ENCODE results near the gene XRCC1.

The XRCC1 gene

GRCh38 chr19:43511324-43511723 lies 64.0 kb downstream of the XRCC1 start:
- DNase-seq: no peak

DNA sequence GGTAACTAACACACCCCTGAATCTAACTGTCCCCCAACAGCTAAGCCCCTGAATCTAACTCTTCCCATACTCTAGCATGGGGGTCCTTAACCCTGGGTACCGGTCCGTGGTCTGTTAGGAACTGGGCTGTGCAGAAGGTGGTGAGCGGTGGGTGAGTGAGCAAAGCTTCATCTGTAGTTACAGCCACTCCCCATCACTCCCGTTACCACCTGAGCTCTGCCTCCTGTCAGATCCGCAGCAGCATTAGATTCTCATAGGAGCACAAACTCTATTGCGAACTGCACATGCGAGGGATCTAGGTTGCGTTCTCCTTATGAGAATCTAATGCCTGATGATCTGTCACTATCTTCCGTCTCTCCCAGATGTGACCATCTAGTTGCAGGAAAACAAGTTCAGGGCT lies 64.6 kb downstream of the XRCC1 start:
- no peak for DNase-seq

- no peak for DNase-seq
These were observed 67.4 kb downstream of the XRCC1 start for GRCh38 chr19:43507880-43508279.

GRCh38 chr19:43506629-43507028 lies 68.7 kb downstream of the XRCC1 start:
- no peak for DNase-seq

- no peak for DNase-seq
These were observed 69.4 kb downstream of the XRCC1 start for GRCh38 chr19:43505941-43506340.

GRCh38 chr19:43505186-43505456 lies 70.2 kb downstream of the XRCC1 start:
- DNase-seq: no peak

DNA sequence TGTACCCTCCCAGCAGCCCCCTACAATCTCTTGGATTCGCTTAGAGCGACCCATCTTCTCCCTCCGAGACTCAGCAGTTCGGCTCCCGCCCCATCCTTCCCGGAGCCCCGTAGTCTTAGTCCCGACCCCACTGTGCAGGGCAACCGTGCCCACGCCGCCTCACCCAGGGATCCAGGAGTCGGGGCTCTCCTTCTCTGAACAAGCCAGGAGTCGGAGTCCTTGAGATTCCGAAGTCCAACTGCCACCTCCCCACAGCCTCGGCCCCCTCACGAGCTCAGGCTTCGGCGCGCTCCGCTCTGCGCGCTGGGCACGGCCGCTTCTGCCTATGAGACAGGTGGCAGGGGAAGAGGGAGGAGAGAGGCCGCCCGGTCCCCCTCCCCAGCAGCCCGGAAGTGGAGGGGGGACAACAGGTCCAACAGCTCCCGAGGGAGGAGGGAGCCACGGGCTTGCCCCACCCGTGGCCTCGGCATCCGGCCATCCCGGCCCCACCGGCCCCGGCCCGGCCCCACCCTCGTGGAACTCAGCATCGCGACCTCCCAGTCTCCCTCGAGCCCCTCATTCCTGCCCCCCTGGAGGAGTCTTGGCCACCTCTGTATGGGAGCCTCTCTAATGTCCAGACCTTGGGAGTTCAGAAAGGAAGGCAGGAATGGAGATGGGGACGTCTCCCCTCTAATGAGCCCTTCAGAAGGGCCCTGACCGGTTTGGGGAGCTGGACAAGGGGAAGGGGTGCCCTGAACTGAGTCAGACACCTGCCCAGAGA lies 70.7 kb downstream of the XRCC1 start, which contains the start of gene PHLDB3:
Gene PHLDB3 (minus strand): TSS at position 321 of the 760 bp plus-strand sequence. CDS start 628 bp downstream, outside the sequence.
- no peak for DNase-seq

DNA sequence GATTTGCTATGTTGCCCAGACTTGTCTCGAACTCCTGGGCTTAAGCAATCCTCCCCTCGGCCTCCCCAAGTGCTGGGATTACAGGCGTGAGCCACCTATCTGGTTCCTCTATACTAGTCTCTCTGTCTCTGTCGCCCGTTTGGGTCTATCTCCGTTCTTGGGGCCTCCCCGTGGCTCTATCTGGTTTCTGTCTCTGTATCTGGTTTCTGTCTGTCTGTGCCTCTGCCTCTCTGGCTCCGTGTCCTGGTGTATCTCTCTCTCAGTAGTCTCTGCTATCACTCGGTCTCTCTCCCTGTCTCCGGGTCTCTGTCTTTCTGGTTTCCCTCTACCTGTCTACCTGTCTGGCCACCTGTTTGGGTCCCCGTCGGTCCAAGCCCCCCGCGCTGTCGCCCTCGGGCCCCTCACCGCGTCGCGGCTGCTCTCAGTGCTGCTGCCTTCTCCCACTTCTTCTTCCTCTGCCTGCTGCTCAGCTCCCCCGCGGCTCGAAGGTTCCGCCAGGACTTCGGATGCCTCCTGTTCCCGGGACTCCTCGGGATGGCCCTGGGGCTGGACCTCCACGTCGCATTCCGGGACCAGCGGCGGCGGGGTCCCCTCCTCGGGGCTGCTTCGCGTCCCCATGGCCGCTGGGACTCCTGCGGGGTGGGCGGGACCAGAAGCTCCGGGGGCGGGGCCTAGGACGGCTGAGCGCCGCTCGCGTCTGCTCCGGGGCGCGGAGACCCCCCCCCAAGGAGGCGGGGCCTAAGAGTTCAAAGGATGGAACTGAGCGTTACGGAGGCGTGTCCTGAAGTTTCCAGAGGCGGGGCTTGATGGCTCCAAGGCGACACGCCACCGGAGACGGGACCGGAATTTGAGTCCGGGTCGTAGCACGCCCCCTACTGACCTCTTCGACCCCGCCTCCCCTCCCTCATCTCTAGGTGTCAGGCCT lies 71.6 kb downstream of the XRCC1 start:
- DNase-seq: peak; percentile 94

GRCh38 chr19:43502419-43502976 lies 72.8 kb downstream of the XRCC1 start:
- no peak for DNase-seq

DNA sequence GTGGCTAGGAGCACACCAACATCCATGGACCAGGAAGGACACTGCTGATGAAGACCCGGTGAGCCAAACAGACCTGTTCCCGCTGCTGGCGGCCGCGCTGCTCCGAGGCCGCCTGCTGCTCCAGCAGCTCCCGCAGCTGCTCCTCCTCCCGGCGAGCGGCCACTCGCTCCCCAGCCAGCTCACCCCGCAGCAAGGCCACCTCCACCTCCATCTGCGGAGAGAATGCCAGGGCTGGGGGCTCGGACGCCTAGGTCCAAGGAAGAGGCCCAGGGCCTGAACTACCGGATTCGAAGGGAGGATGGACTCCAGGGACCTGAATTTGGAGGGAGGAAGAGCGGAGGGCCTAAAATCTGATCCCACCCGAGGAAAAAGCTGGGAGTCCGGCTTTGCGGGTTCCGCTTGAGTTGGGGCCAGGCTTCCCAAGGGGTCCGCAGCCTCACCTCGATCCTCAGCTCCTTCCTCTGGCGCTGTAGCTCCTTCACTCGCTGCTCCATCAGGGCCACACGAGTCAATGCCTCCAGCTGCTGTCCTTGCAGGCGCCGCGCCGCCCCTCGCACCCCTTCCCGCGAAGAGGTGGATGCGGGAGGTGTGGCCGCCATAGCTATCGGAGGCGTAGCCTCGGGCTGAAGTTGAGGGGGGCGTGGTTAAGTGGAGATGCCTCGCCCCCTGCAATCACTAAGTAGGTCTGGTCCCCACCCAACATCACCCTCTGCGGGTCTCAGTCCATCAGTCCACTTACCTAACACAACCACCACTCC lies 73.5 kb downstream of the XRCC1 start:
- DNase-seq: no peak

DNA sequence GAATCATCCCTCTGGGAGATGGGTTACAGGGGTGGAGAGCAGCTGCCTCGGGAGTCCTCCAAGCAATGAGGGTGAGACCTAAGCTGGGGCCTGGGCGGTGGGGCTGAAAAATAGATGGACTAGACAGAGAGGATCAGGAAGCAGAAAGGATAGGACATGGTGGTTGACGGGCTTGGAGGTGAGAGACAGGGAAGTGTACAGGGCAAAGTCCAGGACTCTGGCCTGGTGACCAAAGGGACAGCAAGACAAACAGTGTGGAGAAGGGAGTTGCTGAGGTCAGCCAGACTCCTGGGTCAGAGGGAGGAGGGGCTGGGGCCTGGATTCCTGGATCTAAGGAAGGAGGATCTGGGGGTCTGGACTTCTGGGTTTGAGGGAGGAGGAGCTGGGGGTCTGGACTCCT lies 76.3 kb downstream of the XRCC1 start:
- DNase-seq: no peak

DNA sequence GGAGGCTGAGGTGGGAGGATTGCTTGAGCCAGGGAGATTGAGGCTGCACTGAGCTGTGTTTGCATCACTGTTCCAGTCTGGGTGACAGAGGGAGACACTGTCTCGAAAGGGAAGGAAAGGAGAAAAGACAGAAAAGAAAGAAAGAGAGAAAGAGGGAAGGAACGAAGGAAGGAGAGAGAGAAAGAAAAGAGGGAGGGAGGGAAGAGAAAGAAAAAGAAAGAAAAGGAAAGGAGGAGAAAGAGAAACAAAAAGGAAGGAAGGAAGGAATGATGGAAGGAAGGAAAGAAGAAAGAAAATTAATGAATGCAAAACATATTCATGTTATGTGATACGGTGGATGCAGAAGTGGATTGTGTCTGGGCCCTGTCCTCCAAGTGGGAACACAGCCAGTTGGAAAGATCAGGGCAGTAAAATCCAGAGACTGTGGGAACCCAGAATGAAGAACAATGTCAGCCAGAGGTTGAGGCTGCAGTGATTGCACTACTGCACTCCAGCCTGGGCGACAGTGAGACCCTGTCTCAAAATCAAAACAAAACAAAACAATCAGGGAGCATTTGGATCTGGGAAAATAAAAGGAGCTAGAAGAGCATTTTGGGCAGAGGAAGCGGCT lies 77.0 kb downstream of the XRCC1 start:
- no peak for DNase-seq

GRCh38 chr19:43496960-43497359 lies 78.4 kb downstream of the XRCC1 start:
- DNase-seq: no peak

- DNase-seq: no peak
These were observed 80.2 kb downstream of the XRCC1 start for GRCh38 chr19:43495082-43495481.

All from EL (cell line).